SK-N-SH (cell line): ENCODE data around the gene SNX33. TPM values are rescaled to one million over a fixed set of nuclear protein-coding genes. Genes with fewer than 3 reads are reported as not detected.
"Not testable (repeated sequence)": the region's sequence is repeated elsewhere in the genome, so short reads cannot be mapped to it uniquely, and the experiment has no call there.

Experiments used
- CTCF ChIA-PET: fragments of 300-600, 350-600 bp; formaldehyde crosslinking; extraction: SDS; loops from one replicate; lab custom pipeline; 2021; lab: Yijun Ruan, JAX
- POLR2A ChIA-PET: fragments of 350-600 bp; sonication (Branson Sonifier 250); formaldehyde crosslinking; extraction: SDS; loops from one replicate; lab custom pipeline; 2020; ENCODE audit warnings: antibody characterized with exemption, inconsistent platforms; lab: Yijun Ruan, JAX
- DNase-seq: peaks from one replicate; pipeline ENCODE4 v3.0.0; 2012
- H2AFZ ChIP-seq: fragments of 200-600 bp; sonication (generic); 2 replicates; pipeline ENCODE4 v1.8.1; 2016; ENCODE audit warnings: antibody characterized with exemption, mild to moderate bottlenecking, low read depth
- H3F3A ChIP-seq: fragments of 200-600 bp; sonication (generic); replicated peaks from 2 replicates; pipeline ENCODE3; 2016; ENCODE audit warnings: antibody characterized with exemption, mild to moderate bottlenecking; ENCODE audit not compliant: insufficient read depth
- H3K27ac ChIP-seq, 2 experiments: fragments of 200-500 bp in 1 of 2; fragments of 200-600 bp in 1 of 2; sonication (Bioruptor generic) in 1 of 2; sonication (generic), shearing (Covaris generic) in 1 of 2; 2 replicates each; pipeline versions ENCODE4 v1.5.1 to v1.6.1; 2014 to 2016; ENCODE audit warnings: low read depth in 2 of 2, inconsistent platforms in 1 of 2, low read length in 1 of 2, mild to moderate bottlenecking in 1 of 2, mixed read lengths in 1 of 2
- H3K27me3 ChIP-seq: fragments of 200-600 bp; sonication (generic), shearing (Covaris generic); 2 replicates; pipeline ENCODE4 v1.6.1; 2016; ENCODE audit warnings: mixed run types; ENCODE audit not compliant: insufficient read depth
- H3K36me3 ChIP-seq, 2 experiments: fragments of 200-500 bp in 1 of 2; fragments of 200-600 bp in 1 of 2; sonication (Bioruptor generic) in 1 of 2; sonication (generic) in 1 of 2; replicated peaks in 1 of 2; 2 replicates each; pipeline versions ENCODE3 to v1.5.1; 2014 to 2016; ENCODE audit warnings: low read length in 1 of 2, mild to moderate bottlenecking in 1 of 2; ENCODE audit not compliant: insufficient read depth in 2 of 2, control insufficient read depth in 1 of 2
- H3K4me1 ChIP-seq, 2 experiments: fragments of 200-500 bp in 1 of 2; fragments of 200-600 bp in 1 of 2; sonication (Bioruptor generic) in 1 of 2; sonication (generic), shearing (Covaris generic) in 1 of 2; 2 replicates each; pipeline versions ENCODE4 v1.5.1 to v1.6.1; 2014 to 2016; ENCODE audit warnings: low read depth in 1 of 2, low read length in 1 of 2, mixed run types in 1 of 2; ENCODE audit not compliant: insufficient read depth in 2 of 2, control insufficient read depth in 1 of 2
- H3K4me2 ChIP-seq: fragments of 200-600 bp; sonication (generic), shearing (Covaris generic); 2 replicates; pipeline ENCODE4 v1.6.1; 2017; ENCODE audit warnings: mixed run types
- H3K4me3 ChIP-seq, 2 experiments: fragments of 200-500 bp in 1 of 2; fragments of 200-600 bp in 1 of 2; sonication (Bioruptor generic) in 1 of 2; sonication (generic), shearing (Covaris generic) in 1 of 2; 2 replicates each; pipeline versions ENCODE4 v1.5.1 to v1.8.1; 2014 to 2016; ENCODE audit warnings: low read depth in 2 of 2, inconsistent platforms in 1 of 2, low read length in 1 of 2, mild to moderate bottlenecking in 1 of 2, mixed read lengths in 1 of 2, moderate library complexity in 1 of 2
- H3K79me2 ChIP-seq: fragments of 200-600 bp; sonication (generic); 2 replicates; pipeline ENCODE4 v1.8.1; 2017; ENCODE audit warnings: mild to moderate bottlenecking; ENCODE audit not compliant: insufficient read depth
- H3K9ac ChIP-seq: fragments of 200-600 bp; sonication (generic); 2 replicates; pipeline ENCODE4 v1.6.1; 2017; ENCODE audit warnings: mixed run types
- H3K9me2 ChIP-seq: fragments of 200-600 bp; sonication (generic); 2 replicates; pipeline ENCODE4 v1.6.1; 2017; ENCODE audit warnings: mixed run types
- H3K9me3 ChIP-seq: fragments of 200-600 bp; sonication (generic); 2 replicates; pipeline ENCODE4 v1.6.1; 2017; ENCODE audit warnings: mixed run types, mild to moderate bottlenecking, moderate library complexity
- H4K20me1 ChIP-seq: fragments of 200-600 bp; sonication (generic); 2 replicates; pipeline ENCODE4 v1.6.1; 2017; ENCODE audit warnings: mild to moderate bottlenecking, mixed run types; ENCODE audit not compliant: insufficient read depth
- EP300 ChIP-seq, 2 experiments: IDR thresholded peaks; 2 replicates each; pipeline versions ENCODE4 v1.4.0 to v1.6.1; 2012; ENCODE audit warnings: borderline replicate concordance in 1 of 2, low read depth in 1 of 2, low read length in 1 of 2
- FOXM1 ChIP-seq: IDR thresholded peaks from 2 replicates; pipeline ENCODE4 v1.4.0; 2012; ENCODE audit warnings: low read depth, mild to moderate bottlenecking
- JUND ChIP-seq: IDR thresholded peaks from 2 replicates; pipeline ENCODE4 v1.4.0; 2012
- POLR2AphosphoS5 ChIP-seq: IDR thresholded peaks from 2 replicates; pipeline ENCODE4 v1.6.1; 2012; ENCODE audit warnings: low read depth, low read length
- RAD21 ChIP-seq: IDR thresholded peaks from 2 replicates; pipeline ENCODE4 v1.6.1; 2012; ENCODE audit warnings: mild to moderate bottlenecking, low read length
- RFX5 ChIP-seq: IDR thresholded peaks from 2 replicates; pipeline ENCODE4 v1.6.1; 2012; ENCODE audit warnings: mild to moderate bottlenecking, improper control_type of control experiment, low read length
- TCF12 ChIP-seq: IDR thresholded peaks from 2 replicates; pipeline ENCODE4 v1.4.0; 2012
- TEAD4 ChIP-seq: IDR thresholded peaks from 2 replicates; pipeline ENCODE4 v1.4.0; 2012; ENCODE audit warnings: mild to moderate bottlenecking, borderline replicate concordance; ENCODE audit not compliant: insufficient read depth
- YY1 ChIP-seq: IDR thresholded peaks from 2 replicates; pipeline ENCODE4 v1.4.0; 2012; ENCODE audit warnings: low read depth, mild to moderate bottlenecking
- ZBTB33 ChIP-seq: IDR thresholded peaks from 2 replicates; pipeline ENCODE4 v1.4.0; 2012; ENCODE audit warnings: low read depth, borderline replicate concordance
- WGBS: methylation state at CpG from one replicate; pipeline ENCODE4 v1.1.6; 2017; ENCODE audit warnings: low lambda C conversion rate; 5-methylcytosine and 5-hydroxymethylcytosine counted together
- polyA plus RNA-seq, 3 experiments: library from polyadenylated mRNA; depleted of rRNA; stranded (reverse); fragments of >200 nt; gene quantifications; 2 replicates each; pipeline ENCODE4 v1.2.3, GENCODE V29; 2012
- TF ChIP-seq, protein P1 (sequence below): fragments of 150-350 bp; IDR thresholded peaks from 2 replicates; pipeline ENCODE4 v1.6.1; 2017; ENCODE audit warnings: antibody characterized with exemption, low read length, low read depth, borderline replicate concordance

Gene SNX33
- polyA plus RNA-seq, 1 of the 3 experiments (the other 2 are of a cell fraction) = 7.7 TPM

DNA sequence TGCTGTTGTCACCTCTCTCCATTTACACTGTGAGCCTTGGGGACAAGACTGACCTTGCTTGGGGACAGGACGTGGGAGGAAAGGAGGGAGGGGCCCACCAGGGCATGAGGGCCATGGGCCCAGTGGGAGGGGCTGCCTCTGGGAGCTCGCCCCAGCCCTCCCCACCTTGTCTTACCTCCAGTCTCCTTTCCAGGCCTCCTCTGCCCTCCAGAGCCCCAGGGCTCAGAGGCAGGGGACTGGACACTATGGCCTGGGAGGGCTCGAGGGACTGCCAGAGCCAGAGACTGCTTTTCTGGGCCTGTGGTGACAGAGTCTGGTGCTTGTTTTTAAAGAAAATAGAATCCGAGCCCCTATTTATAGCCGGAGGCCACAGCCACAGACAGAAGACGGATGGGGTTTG is 54.7 kb downstream of the SNX33 start:
- H3K27ac ChIP-seq = no peak overlapping the region
- TF ChIP-seq TEAD4 (no peak), YY1 (no peak), ZBTB33 (no peak), FOXM1 (no peak), EP300 (IDR thresholded peaks at IDR 0.05; ENCODE audit: borderline replicate concordance in 1 of 2, low read depth in 1 of 2, low read length in 1 of 2) (no peak), TCF12 (no peak), JUND (no peak), RAD21 (no peak), POLR2AphosphoS5 (no peak), RFX5 (no peak)
- TF ChIP-seq, protein P1, sequence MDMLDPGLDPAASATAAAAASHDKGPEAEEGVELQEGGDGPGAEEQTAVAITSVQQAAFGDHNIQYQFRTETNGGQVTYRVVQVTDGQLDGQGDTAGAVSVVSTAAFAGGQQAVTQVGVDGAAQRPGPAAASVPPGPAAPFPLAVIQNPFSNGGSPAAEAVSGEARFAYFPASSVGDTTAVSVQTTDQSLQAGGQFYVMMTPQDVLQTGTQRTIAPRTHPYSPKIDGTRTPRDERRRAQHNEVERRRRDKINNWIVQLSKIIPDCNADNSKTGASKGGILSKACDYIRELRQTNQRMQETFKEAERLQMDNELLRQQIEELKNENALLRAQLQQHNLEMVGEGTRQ = no peak
- TF ChIP-seq, all 33 proteins: peak for 0
- no peaks in the 10 kb centered on the region for H3K36me3 ChIP-seq
- CTCF ChIA-PET = interaction anchor here (0.7 kb wide), 1 partner anchor 334 kb away, joined by 3 read pairs; the partner anchor contains the start of gene MAN2C1
- no peak overlapping the region for H3K4me2 ChIP-seq
- peaks cover 26 to 61% of the 10 kb centered on the region in 2 experiments; a peak in 3 of 4 replicates for H3K4me1 ChIP-seq
- DNase-seq = no peak
- no peak overlapping the region for H2AFZ ChIP-seq
- no peaks in the 10 kb centered on the region for H4K20me1 ChIP-seq
- H3K9me2 ChIP-seq = no peaks in the 10 kb centered on the region
- no peak overlapping the region for H3K9ac ChIP-seq
- H3K4me3 ChIP-seq = no peak overlapping the region
- H3K79me2 ChIP-seq = no peaks in the 10 kb centered on the region
- peaks cover 18% of the 10 kb centered on the region for H3F3A ChIP-seq
- 91% methylated on average over 6 of the region's 6 CpGs for WGBS
- H3K27me3 ChIP-seq = no peaks in the 10 kb centered on the region
- no peaks in the 10 kb centered on the region for H3K9me3 ChIP-seq
- POLR2A ChIA-PET = no interaction called here

DNA sequence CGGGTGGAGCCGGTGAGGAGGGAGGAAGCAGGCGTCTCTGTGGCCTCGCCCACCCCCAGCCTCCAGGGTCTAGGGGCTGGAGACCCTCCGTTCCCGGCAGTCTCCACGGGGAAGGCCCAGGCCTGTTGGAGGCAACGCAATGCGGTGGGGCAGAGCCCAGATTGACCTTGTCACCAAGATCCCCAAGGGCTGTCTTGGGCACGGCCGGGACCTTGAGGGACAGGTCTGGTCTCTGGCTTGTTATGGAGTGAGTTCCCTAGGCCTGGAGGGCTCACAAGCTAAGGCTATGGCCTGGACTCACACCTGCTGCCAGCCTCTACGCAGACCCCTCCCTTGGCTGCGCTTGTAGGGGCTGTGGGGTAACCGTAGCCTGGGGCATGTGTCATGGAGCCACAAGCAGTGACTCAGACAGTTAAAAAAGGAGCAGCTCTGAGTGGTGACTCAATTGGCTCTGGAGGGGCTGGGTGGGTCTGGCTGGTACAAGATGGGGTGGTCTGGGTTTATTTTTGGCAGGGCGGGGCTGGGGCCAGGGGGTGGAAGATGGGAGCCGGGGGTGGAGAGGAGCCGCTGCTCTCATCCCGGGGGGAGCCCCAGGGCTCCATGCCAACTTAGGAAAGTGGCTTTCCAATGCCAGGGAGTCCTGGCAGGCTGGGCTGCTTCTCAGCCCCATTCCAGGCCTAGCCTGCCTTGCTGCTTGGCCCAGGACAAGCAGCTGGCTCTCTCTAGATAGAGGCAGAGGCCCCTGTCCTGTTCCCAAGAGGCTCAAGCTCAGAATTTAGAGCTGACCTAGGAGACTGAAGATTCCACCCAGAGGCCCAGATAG is 55.9 kb downstream of the SNX33 start:
- H4K20me1 ChIP-seq, H3K36me3 ChIP-seq, H3K9me3 ChIP-seq, H3K4me3 ChIP-seq, H3K27me3 ChIP-seq, H3K9me2 ChIP-seq, POLR2A ChIA-PET, DNase-seq, H3K79me2 ChIP-seq, H2AFZ ChIP-seq: not testable (repeated sequence)
- Histone ChIP-seq H3K4me1 (peaks cover 23 to 53% of the 10 kb centered on the region in 2 experiments; a peak in 3 of 4 replicates), H3K27ac (peak overlapping the region; percentile 71 to 73), H3F3A (peaks cover 18% of the 10 kb centered on the region), H3K4me2 (peak overlapping the region; percentile 40; the same call in 1 of the 2 replicates), H3K9ac (peak overlapping the region; percentile 55)
- no CpG with 5 or more reads among the region's 18 CpGs for WGBS
- CTCF ChIA-PET = interaction anchor here (1.2 kb wide), 1 partner anchor 9 kb away, joined by 4 read pairs; no protein-coding TSS in a partner anchor
